ENCODE measurements around the gene GID4.

The GID4 gene

GRCh38 chr17:18035704-18036103 lies 3.5 kb upstream of the GID4 start:
- FAIRE-seq = no peak
- no peak for TF ChIP-seq TAF1 (IDR thresholded peaks at IDR 0.05; ENCODE audit: borderline replicate concordance, low read depth, low read length)
- no peak for TF ChIP-seq POLR2A (IDR thresholded peaks at IDR 0.05; ENCODE audit: low read depth, low read length)
- TF ChIP-seq POLR2AphosphoS5 (IDR thresholded peaks at IDR 0.05; ENCODE audit: low read depth, low read length) = no peak
- no peak for DNase-seq (ENCODE audit: insufficient read length)

GRCh38 chr17:18037486-18037885 lies 1.7 kb upstream of the GID4 start:
- TF ChIP-seq POLR2A (IDR thresholded peaks at IDR 0.05; ENCODE audit: low read depth, low read length) = no peak
- TF ChIP-seq POLR2AphosphoS5 (IDR thresholded peaks at IDR 0.05; ENCODE audit: low read depth, low read length) = no peak
- no peak for TF ChIP-seq TAF1 (IDR thresholded peaks at IDR 0.05; ENCODE audit: borderline replicate concordance, low read depth, low read length)
- DNase-seq (ENCODE audit: insufficient read length) = no peak
- no peak for FAIRE-seq

- FAIRE-seq (peak; percentile 77), DNase-seq (ENCODE audit: insufficient read length) (peak; percentile 26)
- TF ChIP-seq POLR2AphosphoS5 (IDR thresholded peaks at IDR 0.05; ENCODE audit: low read depth, low read length) = no peak
- TF ChIP-seq TAF1 (IDR thresholded peaks at IDR 0.05; ENCODE audit: borderline replicate concordance, low read depth, low read length) = no peak
- no peak for TF ChIP-seq POLR2A (IDR thresholded peaks at IDR 0.05; ENCODE audit: low read depth, low read length)
These were observed 908 bp upstream of the GID4 start for GRCh38 chr17:18038149-18038850.

DNA sequence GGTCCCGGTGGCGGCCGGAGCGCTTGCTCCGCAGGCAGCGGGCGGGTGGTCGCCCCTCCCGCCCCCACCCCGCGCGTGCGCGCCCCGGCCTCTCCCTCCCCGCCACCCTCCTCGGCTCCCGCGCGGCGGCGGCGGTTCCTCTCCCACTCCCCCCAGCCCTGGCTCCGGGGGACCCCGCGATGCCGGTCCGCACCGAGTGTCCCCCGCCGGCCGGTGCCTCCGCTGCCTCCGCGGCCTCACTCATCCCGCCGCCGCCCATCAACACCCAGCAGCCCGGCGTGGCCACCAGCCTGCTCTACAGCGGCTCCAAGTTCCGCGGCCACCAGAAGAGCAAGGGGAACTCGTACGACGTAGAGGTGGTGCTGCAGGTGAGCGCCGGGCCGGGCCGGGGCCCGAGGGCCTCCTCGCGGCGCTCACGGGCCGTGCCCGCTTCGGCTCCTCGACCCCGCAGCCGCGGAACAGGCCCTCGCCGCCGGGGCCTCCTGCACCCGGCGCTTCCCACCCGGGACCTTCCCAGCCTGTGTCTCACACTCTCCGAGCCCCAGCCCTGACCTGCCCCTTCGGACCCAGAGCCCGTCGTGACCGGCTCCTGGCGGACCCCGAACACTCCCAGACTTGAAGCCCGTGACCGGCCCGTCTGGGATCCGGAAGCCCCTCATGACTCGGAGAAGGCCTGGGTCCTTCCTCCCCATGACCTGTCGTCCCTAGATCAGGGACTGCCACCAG lies 490 bp downstream of the GID4 start:
- TF ChIP-seq TAF1 (IDR thresholded peaks at IDR 0.05; ENCODE audit: borderline replicate concordance, low read depth, low read length) (no peak), POLR2AphosphoS5 (IDR thresholded peaks at IDR 0.05; ENCODE audit: low read depth, low read length) (no peak), POLR2A (IDR thresholded peaks at IDR 0.05; ENCODE audit: low read depth, low read length) (no peak)
- no peak for FAIRE-seq
- DNase-seq (ENCODE audit: insufficient read length) = peak; percentile 38

DNA sequence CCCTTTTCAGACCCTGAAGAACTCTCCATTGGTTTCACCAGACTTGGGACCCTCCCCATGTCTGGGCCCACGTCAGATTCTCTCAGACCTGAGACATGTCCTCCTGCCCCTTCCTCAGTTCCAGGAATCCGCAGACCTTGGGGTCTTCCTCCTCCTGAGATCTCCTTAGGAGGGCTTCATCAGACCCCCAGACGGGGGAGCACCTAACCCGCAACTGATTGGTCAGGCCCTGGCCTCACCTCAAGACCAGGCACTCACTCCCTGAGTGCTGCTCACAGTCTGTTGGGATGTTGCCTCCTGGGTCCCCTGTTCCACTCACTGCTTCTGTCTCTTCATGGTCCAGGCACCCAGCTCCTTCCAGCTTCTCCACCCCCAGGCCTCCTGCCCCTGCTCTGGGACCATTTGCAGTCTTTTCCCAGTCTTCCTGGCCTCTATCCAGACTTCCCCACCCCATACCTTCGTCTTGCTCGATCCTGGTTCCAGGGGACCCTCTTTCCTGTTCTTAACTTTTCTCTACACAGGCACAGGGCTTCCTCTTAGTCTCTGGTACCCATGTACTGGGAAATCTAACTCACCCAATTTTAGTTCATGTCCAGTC lies 1.2 kb downstream of the GID4 start:
- FAIRE-seq = no peak
- DNase-seq (ENCODE audit: insufficient read length) = no peak
- TF ChIP-seq POLR2AphosphoS5 (IDR thresholded peaks at IDR 0.05; ENCODE audit: low read depth, low read length) (no peak), POLR2A (IDR thresholded peaks at IDR 0.05; ENCODE audit: low read depth, low read length) (no peak), TAF1 (IDR thresholded peaks at IDR 0.05; ENCODE audit: borderline replicate concordance, low read depth, low read length) (no peak)

DNA sequence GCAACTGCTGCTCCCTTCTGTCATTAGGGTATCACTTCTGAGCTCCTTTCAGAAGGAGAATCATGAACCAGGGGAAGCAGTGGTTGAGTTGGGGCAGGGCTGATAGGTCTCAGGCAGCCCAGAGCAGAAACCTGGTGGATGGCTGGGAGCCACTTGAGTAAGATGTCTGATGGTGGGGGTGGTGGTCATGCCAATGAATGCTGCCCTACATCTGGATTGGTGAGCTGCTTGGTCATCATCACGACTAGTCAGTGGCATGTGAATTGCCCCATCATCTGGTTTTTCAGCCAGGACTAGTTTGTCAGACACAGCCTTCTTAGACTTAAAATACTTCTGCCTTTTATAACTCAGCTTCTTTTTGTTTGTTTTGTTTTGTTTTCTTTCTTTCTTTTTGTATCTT lies 2.6 kb downstream of the GID4 start:
- TF ChIP-seq TAF1 (IDR thresholded peaks at IDR 0.05; ENCODE audit: borderline replicate concordance, low read depth, low read length) (no peak), POLR2AphosphoS5 (IDR thresholded peaks at IDR 0.05; ENCODE audit: low read depth, low read length) (no peak), POLR2A (IDR thresholded peaks at IDR 0.05; ENCODE audit: low read depth, low read length) (no peak)
- no peak for DNase-seq (ENCODE audit: insufficient read length)
- FAIRE-seq = no peak

GRCh38 chr17:18042983-18043382 lies 3.8 kb downstream of the GID4 start:
- TF ChIP-seq POLR2A (IDR thresholded peaks at IDR 0.05; ENCODE audit: low read depth, low read length) = no peak
- no peak for TF ChIP-seq POLR2AphosphoS5 (IDR thresholded peaks at IDR 0.05; ENCODE audit: low read depth, low read length)
- TF ChIP-seq TAF1 (IDR thresholded peaks at IDR 0.05; ENCODE audit: borderline replicate concordance, low read depth, low read length) = no peak
- DNase-seq (ENCODE audit: insufficient read length) (no peak), FAIRE-seq (no peak)

- TF ChIP-seq POLR2A (IDR thresholded peaks at IDR 0.05; ENCODE audit: low read depth, low read length) = no peak
- TF ChIP-seq POLR2AphosphoS5 (IDR thresholded peaks at IDR 0.05; ENCODE audit: low read depth, low read length) = no peak
- FAIRE-seq = peak; percentile 9
- DNase-seq (ENCODE audit: insufficient read length) = no peak
These were observed 4.3 kb downstream of the GID4 start for GRCh38 chr17:18043491-18043890.

DNA sequence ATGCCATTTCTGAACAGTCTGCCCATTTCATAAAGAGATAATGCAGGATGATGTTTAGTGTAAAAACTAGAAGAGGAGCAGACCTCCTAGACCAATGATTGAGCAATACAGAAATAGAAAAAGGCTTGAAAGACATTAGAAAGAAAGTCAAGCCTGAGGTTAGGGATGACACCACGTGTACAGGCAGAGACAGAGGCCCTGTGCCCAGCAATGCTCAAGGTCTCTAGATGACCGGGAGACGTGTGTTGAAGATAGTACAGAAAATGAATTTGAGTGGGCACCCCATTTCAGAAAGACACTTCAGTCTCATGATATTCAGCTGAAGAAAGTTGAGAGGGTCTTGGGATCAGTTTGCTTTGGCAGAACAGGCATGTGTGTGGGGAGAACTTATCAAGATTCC lies 5.4 kb downstream of the GID4 start:
- no peak for FAIRE-seq
- TF ChIP-seq POLR2A (IDR thresholded peaks at IDR 0.05; ENCODE audit: low read depth, low read length) (no peak), POLR2AphosphoS5 (IDR thresholded peaks at IDR 0.05; ENCODE audit: low read depth, low read length) (no peak), TAF1 (IDR thresholded peaks at IDR 0.05; ENCODE audit: borderline replicate concordance, low read depth, low read length) (no peak)
- no peak for DNase-seq (ENCODE audit: insufficient read length)

GRCh38 chr17:18045691-18046350 lies 6.6 kb downstream of the GID4 start:
- TF ChIP-seq POLR2AphosphoS5 (IDR thresholded peaks at IDR 0.05; ENCODE audit: low read depth, low read length) (no peak), POLR2A (IDR thresholded peaks at IDR 0.05; ENCODE audit: low read depth, low read length) (no peak), TAF1 (IDR thresholded peaks at IDR 0.05; ENCODE audit: borderline replicate concordance, low read depth, low read length) (no peak)
- no peak for FAIRE-seq
- DNase-seq (ENCODE audit: insufficient read length) = no peak

DNA sequence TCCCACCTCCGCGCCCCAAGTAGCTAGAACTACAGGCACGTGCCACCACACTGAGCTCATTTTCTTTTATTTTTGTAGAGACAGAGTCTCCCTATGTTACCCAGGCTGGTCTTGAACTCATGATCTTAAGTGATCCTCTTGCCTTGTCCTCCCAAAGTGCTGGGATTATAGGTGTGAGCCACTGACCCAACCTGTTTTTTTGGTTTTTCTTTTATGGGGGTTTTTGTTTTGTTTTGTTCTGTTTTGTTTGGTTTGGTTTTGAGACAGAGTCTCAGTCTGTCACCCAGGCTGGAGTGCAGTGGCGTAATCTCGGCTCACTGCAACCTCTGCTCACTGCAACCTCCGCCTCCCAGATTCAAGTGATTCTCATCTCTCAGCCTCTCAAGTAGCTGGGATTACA lies 16.4 kb downstream of the GID4 start:
- FAIRE-seq (no peak), DNase-seq (ENCODE audit: insufficient read length) (no peak)
- TF ChIP-seq TAF1 (IDR thresholded peaks at IDR 0.05; ENCODE audit: borderline replicate concordance, low read depth, low read length) (no peak), POLR2A (IDR thresholded peaks at IDR 0.05; ENCODE audit: low read depth, low read length) (no peak), POLR2AphosphoS5 (IDR thresholded peaks at IDR 0.05; ENCODE audit: low read depth, low read length) (no peak)
